HUES6 (cell line): ENCODE measurements around the gene SLC5A11.

Source experiments
- H3K27ac ChIP-seq: 2 replicates; pipeline ENCODE4 v1.7.0; 2013; ENCODE audit warnings: low read depth, mild to moderate bottlenecking, low read length, inconsistent platforms
- H3K27me3 ChIP-seq: 2 replicates; pipeline ENCODE4 v1.6.1; 2013; ENCODE audit warnings: low read length; ENCODE audit not compliant: control insufficient read depth, insufficient read depth
- H3K36me3 ChIP-seq: 2 replicates; pipeline ENCODE4 v1.6.1; 2013; ENCODE audit warnings: low read length; ENCODE audit not compliant: control insufficient read depth, insufficient read depth
- H3K4me1 ChIP-seq: 2 replicates; pipeline ENCODE4 v1.6.1; 2013; ENCODE audit warnings: low read length; ENCODE audit not compliant: control insufficient read depth, insufficient read depth
- H3K4me3 ChIP-seq: 2 replicates; pipeline ENCODE4 v1.5.1; 2013; ENCODE audit warnings: low read depth, low read length
- H3K9ac ChIP-seq: one replicate; pipeline ENCODE4 v1.6.1; 2013; ENCODE audit warnings: mild to moderate bottlenecking, low read length
- H3K9me3 ChIP-seq: 2 replicates; pipeline ENCODE4 v1.6.1; 2013; ENCODE audit warnings: low read depth, low read length; ENCODE audit not compliant: control insufficient read depth, insufficient read depth

SLC5A11 gene

GRCh38 chr16:24919536-24919935 lies 73.8 kb downstream of the SLC5A11 start:
- no peak overlapping the region for H3K27ac ChIP-seq
- 0 out of 2 replicates have a peak, but pooled peaks cover 5% of the 10 kb centered on the region for H3K4me1 ChIP-seq
- H3K4me3 ChIP-seq: no peak overlapping the region
- H3K27me3 ChIP-seq: no peaks in the 10 kb centered on the region
- peaks cover 30% of the 10 kb centered on the region for H3K36me3 ChIP-seq
- H3K9me3 ChIP-seq: peaks cover 4% of the 10 kb centered on the region; the same call in 1 of the 2 replicates
- no peak overlapping the region for H3K9ac ChIP-seq

GRCh38 chr16:24920568-24920967 lies 74.8 kb downstream of the SLC5A11 start:
- Histone ChIP-seq H3K27ac (no peak overlapping the region), H3K9ac (no peak overlapping the region), H3K9me3 (no peaks in the 10 kb centered on the region), H3K36me3 (peaks cover 28% of the 10 kb centered on the region), H3K27me3 (no peaks in the 10 kb centered on the region), H3K4me3 (no peak overlapping the region), H3K4me1 (0 out of 2 replicates have a peak, but pooled peaks cover 5% of the 10 kb centered on the region)

GRCh38 chr16:24921229-24921628 lies 75.5 kb downstream of the SLC5A11 start:
- Histone ChIP-seq H3K27ac (no peak overlapping the region), H3K27me3 (no peaks in the 10 kb centered on the region), H3K36me3 (peaks cover 28% of the 10 kb centered on the region), H3K4me1 (0 out of 2 replicates have a peak, but pooled peaks cover 5% of the 10 kb centered on the region), H3K4me3 (no peak overlapping the region), H3K9me3 (no peaks in the 10 kb centered on the region), H3K9ac (no peak overlapping the region)

- Histone ChIP-seq H3K4me3 (no peak overlapping the region), H3K36me3 (peaks cover 35% of the 10 kb centered on the region), H3K9ac (no peak overlapping the region), H3K4me1 (no peaks in the 10 kb centered on the region), H3K9me3 (no peaks in the 10 kb centered on the region), H3K27me3 (no peaks in the 10 kb centered on the region), H3K27ac (no peak overlapping the region)
These were observed 79.4 kb downstream of the SLC5A11 start for GRCh38 chr16:24925163-24925562.

- H3K9me3 ChIP-seq: no peaks in the 10 kb centered on the region
These were observed 83.6 kb downstream of the SLC5A11 start for GRCh38 chr16:24929409-24929808.

GRCh38 chr16:24930440-24930839 lies 84.7 kb downstream of the SLC5A11 start:
- H3K36me3 ChIP-seq: peaks cover 59% of the 10 kb centered on the region
- no peaks in the 10 kb centered on the region for H3K27me3 ChIP-seq
- no peaks in the 10 kb centered on the region for H3K4me1 ChIP-seq
- H3K4me3 ChIP-seq: no peak overlapping the region
- H3K27ac ChIP-seq: no peak overlapping the region
- no peaks in the 10 kb centered on the region for H3K9me3 ChIP-seq
- no peak overlapping the region for H3K9ac ChIP-seq

More at GRCh38 chr16:24929409-24929808, 83.6 kb downstream of the SLC5A11 start:
- Histone ChIP-seq H3K4me1 (no peaks in the 10 kb centered on the region), H3K27me3 (no peaks in the 10 kb centered on the region), H3K9ac (no peak overlapping the region), H3K36me3 (peaks cover 49% of the 10 kb centered on the region), H3K27ac (no peak overlapping the region), H3K4me3 (no peak overlapping the region)

GRCh38 chr16:24931091-24931490 lies 85.3 kb downstream of the SLC5A11 start:
- no peak overlapping the region for H3K27ac ChIP-seq
- no peaks in the 10 kb centered on the region for H3K9me3 ChIP-seq
- no peak overlapping the region for H3K4me3 ChIP-seq
- no peak overlapping the region for H3K9ac ChIP-seq
- no peaks in the 10 kb centered on the region for H3K27me3 ChIP-seq
- H3K4me1 ChIP-seq: no peaks in the 10 kb centered on the region
- peaks cover 66% of the 10 kb centered on the region for H3K36me3 ChIP-seq

- Histone ChIP-seq H3K27me3 (no peaks in the 10 kb centered on the region), H3K9ac (no peak overlapping the region), H3K9me3 (no peaks in the 10 kb centered on the region), H3K27ac (no peak overlapping the region), H3K36me3 (peaks cover 72% of the 10 kb centered on the region), H3K4me3 (no peak overlapping the region), H3K4me1 (no peaks in the 10 kb centered on the region)
These were observed 89.6 kb downstream of the SLC5A11 start for GRCh38 chr16:24935336-24935735.

- no peaks in the 10 kb centered on the region for H3K27me3 ChIP-seq
- no peak overlapping the region for H3K27ac ChIP-seq
- no peak overlapping the region for H3K9ac ChIP-seq
- no peak overlapping the region for H3K4me3 ChIP-seq
- H3K36me3 ChIP-seq: peaks cover 73% of the 10 kb centered on the region
- H3K9me3 ChIP-seq: no peaks in the 10 kb centered on the region
- no peaks in the 10 kb centered on the region for H3K4me1 ChIP-seq
These were observed 90.4 kb downstream of the SLC5A11 start for GRCh38 chr16:24936151-24936550.

GRCh38 chr16:24939224-24939623 lies 93.5 kb downstream of the SLC5A11 start:
- H3K4me1 ChIP-seq: no peaks in the 10 kb centered on the region
- no peak overlapping the region for H3K27ac ChIP-seq
- H3K9ac ChIP-seq: no peak overlapping the region
- peaks cover 77% of the 10 kb centered on the region for H3K36me3 ChIP-seq
- no peak overlapping the region for H3K4me3 ChIP-seq
- no peaks in the 10 kb centered on the region for H3K9me3 ChIP-seq
- H3K27me3 ChIP-seq: no peaks in the 10 kb centered on the region

- no peaks in the 10 kb centered on the region for H3K9me3 ChIP-seq
- H3K4me1 ChIP-seq: no peaks in the 10 kb centered on the region
- H3K36me3 ChIP-seq: peaks cover 75% of the 10 kb centered on the region
- H3K27me3 ChIP-seq: no peaks in the 10 kb centered on the region
- H3K9ac ChIP-seq: no peak overlapping the region
- no peak overlapping the region for H3K27ac ChIP-seq
- H3K4me3 ChIP-seq: no peak overlapping the region
These were observed 94.0 kb downstream of the SLC5A11 start for GRCh38 chr16:24939738-24940137.

- Histone ChIP-seq H3K27ac (no peak overlapping the region), H3K9ac (no peak overlapping the region), H3K9me3 (no peaks in the 10 kb centered on the region), H3K4me1 (no peaks in the 10 kb centered on the region), H3K4me3 (no peak overlapping the region), H3K27me3 (no peaks in the 10 kb centered on the region), H3K36me3 (peaks cover 88% of the 10 kb centered on the region)
These were observed 97.7 kb downstream of the SLC5A11 start for GRCh38 chr16:24943471-24943870.
